ENCODE measurements around the gene CRAMP1.

Gene CRAMP1

DNA sequence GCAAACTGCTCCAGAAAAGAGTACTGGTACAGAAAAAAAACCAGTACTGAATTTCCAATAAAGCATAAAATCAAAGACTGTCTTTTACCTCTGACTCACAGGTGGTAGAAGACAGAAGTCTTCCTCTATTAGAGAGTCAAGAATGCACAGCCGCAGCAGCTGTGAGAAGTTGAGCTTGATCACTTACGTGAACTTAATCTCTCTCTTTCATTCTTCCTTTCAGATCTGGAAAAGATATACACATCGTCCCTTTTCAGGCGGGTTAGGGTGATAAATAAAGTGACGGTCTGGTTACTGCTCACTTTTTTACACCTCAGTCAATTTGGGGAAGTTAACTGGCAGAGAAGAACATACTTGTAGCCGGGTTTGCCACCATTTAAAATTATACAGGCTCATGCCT, 4.2 kb upstream of the CRAMP1 start:
- Histone ChIP-seq H3K4me3 (ENCODE audit: low read length) (no peak overlapping the region), H3K27ac (ENCODE audit: low read depth, low read length) (no peak overlapping the region), H3K9ac (ENCODE audit: low read length) (no peak overlapping the region), H3K4me1 (ENCODE audit: control insufficient read depth, insufficient read depth, low read length) (peaks cover 12% of the 10 kb centered on the region), H3K27me3 (ENCODE audit: control insufficient read depth, insufficient read depth, low read length) (no peaks in the 10 kb centered on the region), H3K36me3 (ENCODE audit: control insufficient read depth, insufficient read depth, low read length) (peaks cover 3% of the 10 kb centered on the region)

DNA sequence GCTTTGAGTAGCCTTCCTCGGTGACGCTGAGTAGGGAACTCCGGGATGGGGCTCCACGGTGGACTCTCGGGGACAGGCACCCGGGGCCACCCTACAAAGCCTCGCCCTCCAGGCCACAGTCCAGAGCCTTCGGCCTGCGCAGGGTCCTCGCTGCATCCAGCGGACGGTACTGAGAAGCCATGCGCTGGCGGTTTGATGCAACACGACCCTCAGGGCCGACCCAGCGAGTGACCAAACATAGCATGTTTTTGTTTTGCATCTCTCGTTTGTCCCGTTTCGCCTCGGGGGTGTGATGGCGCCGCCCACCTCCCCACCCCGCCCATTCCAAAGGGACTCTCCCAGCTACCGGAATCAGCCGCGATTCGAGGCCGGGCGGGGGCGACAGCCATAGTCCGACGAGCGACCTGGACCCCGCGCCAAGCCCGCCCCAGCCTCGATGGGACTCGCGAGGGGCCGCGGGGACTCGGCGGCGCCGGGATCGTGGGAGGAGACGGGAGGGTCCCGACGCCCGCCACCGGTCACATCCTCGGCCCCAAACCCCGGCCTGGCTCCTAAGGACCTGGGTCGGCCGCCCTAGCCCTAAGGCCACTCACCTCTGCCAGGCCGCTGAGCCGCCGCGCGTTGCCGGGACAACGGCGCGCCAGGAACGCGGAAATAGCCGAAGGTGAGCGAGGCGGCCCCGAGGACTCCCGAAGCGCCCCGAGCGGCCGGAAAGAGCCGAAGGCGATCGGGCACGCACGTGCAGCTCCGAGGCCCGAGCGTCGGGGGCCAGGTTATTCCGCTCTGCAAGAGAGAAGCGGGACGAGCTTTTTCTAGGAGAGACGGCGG, 1.9 kb upstream of the CRAMP1 start:
- Histone ChIP-seq H3K4me3 (ENCODE audit: low read length) (peak overlapping the region; percentile 49), H3K36me3 (ENCODE audit: control insufficient read depth, insufficient read depth, low read length) (no peaks in the 10 kb centered on the region), H3K4me1 (ENCODE audit: control insufficient read depth, insufficient read depth, low read length) (peaks cover 19% of the 10 kb centered on the region), H3K9ac (ENCODE audit: low read length) (no peak overlapping the region), H3K27ac (ENCODE audit: low read depth, low read length) (peak overlapping the region; percentile 70), H3K27me3 (ENCODE audit: control insufficient read depth, insufficient read depth, low read length) (no peaks in the 10 kb centered on the region)

DNA sequence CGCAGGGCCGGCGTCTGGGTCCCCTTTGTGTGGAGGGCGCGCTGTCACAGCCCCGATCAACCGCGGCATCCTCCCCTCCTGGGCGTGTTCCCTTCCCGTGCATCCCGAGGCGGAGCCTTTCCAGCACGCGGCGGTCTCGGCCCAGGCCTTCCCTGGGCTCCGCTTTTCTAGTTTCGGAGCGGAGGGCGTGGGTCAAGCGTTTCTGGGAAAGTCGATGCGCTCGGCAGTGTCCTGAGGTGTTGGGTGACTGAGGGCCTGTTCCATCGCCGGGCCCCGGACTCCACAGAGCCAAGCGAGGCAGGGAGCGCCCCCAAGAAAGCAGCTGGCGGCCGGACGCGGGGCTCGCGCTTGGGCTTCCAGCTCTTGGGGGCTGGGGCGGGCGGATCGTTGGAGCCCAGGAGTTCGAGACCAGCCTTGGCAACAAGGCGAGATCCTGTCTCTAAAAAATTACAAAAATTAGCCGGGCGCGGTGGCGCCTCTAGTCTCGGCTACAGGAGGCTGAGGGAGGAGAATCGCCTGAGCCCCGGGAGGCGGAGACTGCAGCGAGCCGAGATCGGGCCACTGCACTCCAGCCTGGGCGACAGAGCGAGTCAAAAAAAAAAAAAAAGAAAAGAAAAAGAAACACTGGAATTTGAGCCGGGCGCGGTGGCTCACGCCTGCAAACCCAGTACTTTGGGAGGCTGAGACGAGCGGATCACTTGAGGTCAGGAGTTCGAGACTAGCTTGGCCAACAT, 1.1 kb upstream of the CRAMP1 start:
- Histone ChIP-seq H3K27me3 (ENCODE audit: control insufficient read depth, insufficient read depth, low read length) (no peaks in the 10 kb centered on the region), H3K27ac (ENCODE audit: low read depth, low read length) (peak overlapping the region; percentile 70), H3K9ac (ENCODE audit: low read length) (no peak overlapping the region), H3K4me3 (ENCODE audit: low read length) (peak overlapping the region; percentile 49), H3K36me3 (ENCODE audit: control insufficient read depth, insufficient read depth, low read length) (no peaks in the 10 kb centered on the region), H3K4me1 (ENCODE audit: control insufficient read depth, insufficient read depth, low read length) (peaks cover 19% of the 10 kb centered on the region)

DNA sequence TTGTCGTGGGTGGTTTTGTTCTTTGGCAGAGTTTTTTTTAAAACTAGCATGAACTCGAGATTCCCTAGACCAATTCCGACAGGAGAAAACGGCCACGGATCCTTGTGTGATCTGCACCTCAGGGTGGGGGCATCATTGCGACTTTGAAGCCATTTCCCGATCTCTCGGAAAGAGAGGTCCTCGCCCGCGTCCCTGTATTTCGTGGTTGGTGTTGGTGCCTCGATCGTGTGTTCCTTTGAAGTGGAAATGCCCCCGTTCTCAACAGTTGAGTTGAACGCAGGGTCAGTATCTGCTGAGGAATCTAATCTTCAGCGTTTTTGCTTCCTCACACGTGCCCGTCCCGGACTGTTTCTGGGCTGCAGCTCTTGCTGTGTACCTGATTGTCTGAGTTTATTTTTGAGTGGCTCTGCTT, 1.1 kb downstream of the CRAMP1 start:
- Histone ChIP-seq H3K36me3 (ENCODE audit: control insufficient read depth, insufficient read depth, low read length) (peaks cover 4% of the 10 kb centered on the region), H3K4me1 (ENCODE audit: control insufficient read depth, insufficient read depth, low read length) (peaks cover 21% of the 10 kb centered on the region)

DNA sequence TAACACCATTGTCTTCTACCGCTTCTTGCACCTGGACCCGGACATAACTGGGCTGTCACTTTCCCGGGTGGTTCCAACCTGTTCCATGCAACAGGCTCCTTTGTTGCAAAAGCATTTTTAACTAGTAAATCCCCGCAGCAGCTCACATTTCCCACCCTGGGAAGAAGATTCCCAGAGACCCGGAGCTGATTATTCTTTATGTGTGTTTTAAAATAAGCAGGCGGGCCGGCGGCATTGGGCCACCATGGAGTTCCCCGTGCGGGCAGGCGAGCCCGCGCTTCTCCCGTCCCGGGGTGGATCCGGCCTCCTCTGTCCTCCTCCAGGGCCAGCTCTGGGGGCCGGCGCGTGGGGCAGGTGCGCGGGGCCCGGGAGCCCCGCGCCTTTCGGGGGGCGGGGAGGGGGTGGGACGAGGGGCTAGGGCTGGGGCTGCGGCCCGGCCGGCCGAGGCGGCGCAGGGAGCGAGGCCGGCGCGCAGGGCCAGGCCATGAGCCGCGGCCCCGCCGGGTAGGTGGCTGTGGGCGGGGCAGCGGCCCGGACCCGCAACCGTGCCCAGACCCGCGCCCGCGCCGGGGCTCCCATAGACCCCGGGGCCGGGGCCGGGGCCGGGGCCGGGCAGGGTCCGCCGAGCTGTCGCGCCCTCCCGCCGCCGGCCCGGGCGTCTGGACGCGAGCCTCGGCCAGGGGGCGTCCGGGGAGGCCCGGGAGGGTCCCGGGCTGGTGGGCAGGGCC, 1.7 kb downstream of the CRAMP1 start:
- Histone ChIP-seq H3K4me1 (ENCODE audit: control insufficient read depth, insufficient read depth, low read length) (peaks cover 21% of the 10 kb centered on the region), H3K27me3 (ENCODE audit: control insufficient read depth, insufficient read depth, low read length) (no peaks in the 10 kb centered on the region), H3K9ac (ENCODE audit: low read length) (no peak overlapping the region), H3K27ac (ENCODE audit: low read depth, low read length) (peak overlapping the region; percentile 6), H3K36me3 (ENCODE audit: control insufficient read depth, insufficient read depth, low read length) (peaks cover 4% of the 10 kb centered on the region), H3K4me3 (ENCODE audit: low read length) (peak overlapping the region; percentile 91)

More for the DNA sequence above, 1.1 kb downstream of the CRAMP1 start:
- no peak overlapping the region for H3K9ac ChIP-seq (ENCODE audit: low read length)
- H3K27ac ChIP-seq (ENCODE audit: low read depth, low read length): no peak overlapping the region
- H3K4me3 ChIP-seq (ENCODE audit: low read length): peak overlapping the region; percentile 91
- no peaks in the 10 kb centered on the region for H3K27me3 ChIP-seq (ENCODE audit: control insufficient read depth, insufficient read depth, low read length)

DNA sequence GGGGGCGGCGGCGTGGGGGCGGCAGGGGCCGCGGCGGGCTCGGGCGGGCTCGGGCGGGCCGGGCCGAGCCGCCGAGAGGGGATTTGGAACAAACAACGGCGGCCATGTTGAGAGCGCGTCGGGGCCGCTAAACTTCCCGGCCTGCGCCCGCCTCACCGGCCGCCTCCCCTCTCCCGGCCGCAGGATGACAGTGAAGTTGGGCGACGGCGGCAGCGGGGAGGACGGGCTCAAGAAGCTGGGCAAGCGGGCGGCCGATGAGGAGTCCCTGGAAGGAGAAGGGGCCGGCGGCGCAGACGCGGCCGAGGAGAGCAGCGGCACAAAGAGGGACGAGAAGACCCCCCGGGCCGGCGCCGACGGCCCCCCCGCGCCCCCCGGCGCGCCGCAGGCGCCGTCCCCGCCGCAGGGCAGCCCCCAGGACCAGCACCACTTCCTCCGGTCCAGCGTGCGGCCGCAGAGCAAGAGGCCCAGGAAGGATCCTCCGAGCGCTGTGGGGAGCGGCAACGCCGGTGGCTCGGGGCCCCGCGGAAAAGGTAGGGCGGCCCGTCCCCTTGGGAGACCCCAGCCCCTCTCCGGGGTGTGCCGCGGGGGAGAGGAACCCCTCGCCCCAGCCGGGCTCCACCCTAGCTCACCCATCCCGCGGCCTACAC, 2.4 kb downstream of the CRAMP1 start:
- Histone ChIP-seq H3K4me1 (ENCODE audit: control insufficient read depth, insufficient read depth, low read length) (peaks cover 19% of the 10 kb centered on the region), H3K27ac (ENCODE audit: low read depth, low read length) (peak overlapping the region; percentile 79)

DNA sequence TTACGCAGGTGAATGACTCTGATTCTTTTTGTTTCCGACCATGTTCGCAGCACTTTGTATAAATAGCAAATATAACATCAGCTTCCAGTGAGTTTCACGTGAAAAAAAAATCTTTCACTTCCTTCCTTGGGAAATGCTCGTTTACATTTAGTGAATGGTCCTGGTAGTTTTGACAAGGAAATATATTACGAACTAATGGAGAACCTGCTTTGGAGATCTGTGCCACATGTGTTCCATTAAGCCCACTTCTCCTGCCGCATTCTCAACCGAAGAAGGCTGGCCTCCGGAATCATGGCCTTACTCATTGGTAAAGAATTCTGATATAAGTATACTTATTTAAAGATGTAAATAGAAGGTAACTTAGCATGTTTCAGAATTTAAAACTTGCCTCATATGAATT, 3.6 kb downstream of the CRAMP1 start:
- peak overlapping the region; percentile 64 for H3K4me3 ChIP-seq (ENCODE audit: low read length)
- no peak overlapping the region for H3K9ac ChIP-seq (ENCODE audit: low read length)
- no peaks in the 10 kb centered on the region for H3K27me3 ChIP-seq (ENCODE audit: control insufficient read depth, insufficient read depth, low read length)
- H3K36me3 ChIP-seq (ENCODE audit: control insufficient read depth, insufficient read depth, low read length): peaks cover 11% of the 10 kb centered on the region
- peaks cover 15% of the 10 kb centered on the region for H3K4me1 ChIP-seq (ENCODE audit: control insufficient read depth, insufficient read depth, low read length)
- H3K27ac ChIP-seq (ENCODE audit: low read depth, low read length): no peak overlapping the region

More for the DNA sequence above, 2.4 kb downstream of the CRAMP1 start:
- Histone ChIP-seq H3K36me3 (ENCODE audit: control insufficient read depth, insufficient read depth, low read length) (peaks cover 4% of the 10 kb centered on the region), H3K27me3 (ENCODE audit: control insufficient read depth, insufficient read depth, low read length) (no peaks in the 10 kb centered on the region), H3K9ac (ENCODE audit: low read length) (peak overlapping the region; percentile 10), H3K4me3 (ENCODE audit: low read length) (peak overlapping the region; percentile 64)

DNA sequence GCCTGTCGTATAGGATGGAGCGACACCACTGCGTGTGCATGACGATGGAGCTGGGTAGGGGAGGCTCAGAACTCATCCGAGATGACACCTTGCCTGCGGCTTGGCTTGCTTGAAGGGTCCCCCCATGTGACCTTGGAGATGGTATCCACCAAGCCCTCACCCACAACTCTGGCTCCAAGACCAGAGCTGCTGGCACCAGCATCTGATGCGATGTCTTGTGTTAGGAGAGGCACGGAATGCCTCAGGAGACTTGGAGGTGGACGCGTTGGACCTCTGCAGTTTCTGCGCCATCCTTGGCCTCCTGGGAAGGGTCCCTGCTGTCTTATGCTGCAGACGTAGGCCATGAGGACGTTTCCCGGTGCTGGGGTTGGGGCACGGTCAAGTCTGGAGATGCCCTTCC, 7.8 kb downstream of the CRAMP1 start:
- peaks cover 13% of the 10 kb centered on the region for H3K36me3 ChIP-seq (ENCODE audit: control insufficient read depth, insufficient read depth, low read length)
- H3K4me3 ChIP-seq (ENCODE audit: low read length): no peak overlapping the region
- H3K4me1 ChIP-seq (ENCODE audit: control insufficient read depth, insufficient read depth, low read length): peaks cover 2% of the 10 kb centered on the region
- H3K27ac ChIP-seq (ENCODE audit: low read depth, low read length): no peak overlapping the region
- H3K27me3 ChIP-seq (ENCODE audit: control insufficient read depth, insufficient read depth, low read length): no peaks in the 10 kb centered on the region
- H3K9ac ChIP-seq (ENCODE audit: low read length): no peak overlapping the region

DNA sequence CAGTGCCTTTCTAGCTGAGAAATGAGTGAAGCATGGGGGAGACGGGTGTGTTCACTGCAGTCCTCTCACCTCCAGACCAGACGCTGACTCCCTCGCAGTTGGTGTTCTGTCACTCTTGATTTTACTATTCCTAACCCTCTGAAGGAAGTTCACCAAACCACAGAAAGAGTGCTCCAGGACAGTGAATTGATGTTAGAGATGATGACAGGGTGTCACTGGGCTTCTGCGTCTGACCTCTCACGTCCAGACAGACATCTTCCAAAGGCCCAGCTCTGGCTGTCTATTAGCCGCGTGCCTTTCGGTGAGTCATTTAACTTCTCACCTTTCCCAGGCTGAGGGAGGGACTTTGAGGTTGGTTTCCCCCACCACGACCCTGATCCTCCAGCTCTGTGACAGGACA, 8.2 kb downstream of the CRAMP1 start:
- H3K36me3 ChIP-seq (ENCODE audit: control insufficient read depth, insufficient read depth, low read length): peaks cover 13% of the 10 kb centered on the region
- no peak overlapping the region for H3K27ac ChIP-seq (ENCODE audit: low read depth, low read length)
- H3K4me1 ChIP-seq (ENCODE audit: control insufficient read depth, insufficient read depth, low read length): peaks cover 2% of the 10 kb centered on the region
- no peak overlapping the region for H3K9ac ChIP-seq (ENCODE audit: low read length)
- no peaks in the 10 kb centered on the region for H3K27me3 ChIP-seq (ENCODE audit: control insufficient read depth, insufficient read depth, low read length)
- no peak overlapping the region for H3K4me3 ChIP-seq (ENCODE audit: low read length)

DNA sequence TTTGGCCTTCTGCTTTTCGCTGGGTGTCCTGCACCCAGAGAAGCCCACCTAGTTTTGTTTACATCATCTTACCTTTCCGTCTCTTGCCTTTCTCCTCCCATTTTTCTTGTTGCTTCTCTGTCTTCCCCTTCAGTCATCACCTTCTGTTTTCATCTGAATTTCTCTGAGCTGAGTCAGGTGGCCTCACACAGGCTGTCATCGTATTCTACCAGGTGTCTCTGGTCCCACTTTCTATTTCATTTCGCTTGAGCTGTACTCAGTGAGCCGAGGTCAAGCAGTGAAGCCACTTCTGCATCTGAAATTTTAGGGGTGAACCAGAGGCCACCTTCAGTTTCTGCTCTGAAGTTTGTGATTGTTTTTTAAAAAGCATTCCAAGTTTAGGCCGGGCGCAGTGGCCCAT, 9.7 kb downstream of the CRAMP1 start:
- H3K36me3 ChIP-seq (ENCODE audit: control insufficient read depth, insufficient read depth, low read length): peaks cover 9% of the 10 kb centered on the region
- no peaks in the 10 kb centered on the region for H3K4me1 ChIP-seq (ENCODE audit: control insufficient read depth, insufficient read depth, low read length)
- H3K27ac ChIP-seq (ENCODE audit: low read depth, low read length): no peak overlapping the region

DNA sequence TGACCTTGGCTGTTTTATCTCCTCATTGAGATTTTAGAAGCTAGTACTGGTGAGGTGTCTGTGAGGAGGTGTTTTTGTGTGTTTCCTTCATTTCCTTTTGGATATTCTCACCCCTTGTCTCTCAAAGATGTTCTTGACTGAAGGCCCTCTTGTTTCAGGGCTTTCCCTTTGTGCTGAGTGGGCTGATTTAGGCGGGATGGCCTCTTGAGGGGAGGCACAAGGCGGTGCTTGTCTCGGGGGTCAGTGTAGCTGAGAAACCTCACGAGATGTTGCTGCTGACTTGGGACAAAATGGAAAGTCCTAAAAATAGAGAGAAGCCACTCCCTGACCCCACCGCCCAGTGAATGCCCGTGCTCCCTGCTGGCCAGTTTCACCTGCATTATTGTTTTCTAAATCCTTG, 14.2 kb downstream of the CRAMP1 start:
- Histone ChIP-seq H3K36me3 (ENCODE audit: control insufficient read depth, insufficient read depth, low read length) (peaks cover 4% of the 10 kb centered on the region), H3K4me3 (ENCODE audit: low read length) (no peak overlapping the region), H3K9ac (ENCODE audit: low read length) (no peak overlapping the region), H3K4me1 (ENCODE audit: control insufficient read depth, insufficient read depth, low read length) (no peaks in the 10 kb centered on the region), H3K27me3 (ENCODE audit: control insufficient read depth, insufficient read depth, low read length) (no peaks in the 10 kb centered on the region), H3K27ac (ENCODE audit: low read depth, low read length) (no peak overlapping the region)

More for the DNA sequence above, 9.7 kb downstream of the CRAMP1 start:
- H3K27me3 ChIP-seq (ENCODE audit: control insufficient read depth, insufficient read depth, low read length): no peaks in the 10 kb centered on the region
- H3K4me3 ChIP-seq (ENCODE audit: low read length): no peak overlapping the region
- no peak overlapping the region for H3K9ac ChIP-seq (ENCODE audit: low read length)

DNA sequence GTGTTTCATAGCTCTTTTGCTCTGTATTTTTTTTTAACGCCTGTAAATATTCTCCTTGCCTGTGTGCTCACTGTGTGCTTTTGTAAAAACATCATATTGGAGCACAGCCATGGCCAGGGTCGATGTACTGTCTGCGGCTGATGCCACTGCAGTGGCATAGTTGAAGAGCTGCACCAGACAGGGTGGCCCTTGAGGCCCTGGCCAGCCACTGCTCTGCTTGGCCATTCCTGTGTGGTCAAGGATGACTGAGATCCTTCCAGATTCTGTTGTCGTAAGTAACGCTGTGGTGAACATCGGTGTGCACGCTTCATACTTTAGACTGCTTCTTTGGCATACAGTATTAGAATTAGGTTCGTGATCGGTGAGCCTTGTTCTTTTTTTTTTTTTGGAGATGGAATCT, 14.6 kb downstream of the CRAMP1 start:
- Histone ChIP-seq H3K27ac (ENCODE audit: low read depth, low read length) (no peak overlapping the region), H3K36me3 (ENCODE audit: control insufficient read depth, insufficient read depth, low read length) (peaks cover 4% of the 10 kb centered on the region), H3K4me1 (ENCODE audit: control insufficient read depth, insufficient read depth, low read length) (no peaks in the 10 kb centered on the region)

More for the DNA sequence above, 14.6 kb downstream of the CRAMP1 start:
- H3K9ac ChIP-seq (ENCODE audit: low read length): no peak overlapping the region
- H3K27me3 ChIP-seq (ENCODE audit: control insufficient read depth, insufficient read depth, low read length): no peaks in the 10 kb centered on the region
- H3K4me3 ChIP-seq (ENCODE audit: low read length): no peak overlapping the region

All from rectal smooth muscle tissue (tissue), 1 donor.